GM10248 (cell line): ENCODE measurements around the gene COL8A1.

Experiments used
- CTCF ChIA-PET: fragments of 300-600 bp; sonication (Branson Sonifier 250); formaldehyde crosslinking; extraction: SDS; loops from one replicate; lab custom pipeline; 2021; ENCODE audit warnings: antibody characterized with exemption; lab: Yijun Ruan, JAX
- POLR2A ChIA-PET: fragments of 350-650 bp; sonication (Branson Sonifier 250); formaldehyde crosslinking; extraction: SDS; loops from one replicate; lab custom pipeline; 2020; ENCODE audit warnings: antibody characterized with exemption; lab: Yijun Ruan, JAX
- DNase-seq: peaks from one replicate; pipeline ENCODE4 v3.0.0; 2012; ENCODE audit errors: extremely low spot score
- TF ChIP-seq, protein P1 (sequence below): IDR thresholded peaks from 2 replicates; pipeline ENCODE4 v1.5.1; 2012; ENCODE audit warnings: mild to moderate bottlenecking, low read depth; ENCODE audit errors: extremely low read depth, missing control alignments, control extremely low read depth

COL8A1 gene

DNA sequence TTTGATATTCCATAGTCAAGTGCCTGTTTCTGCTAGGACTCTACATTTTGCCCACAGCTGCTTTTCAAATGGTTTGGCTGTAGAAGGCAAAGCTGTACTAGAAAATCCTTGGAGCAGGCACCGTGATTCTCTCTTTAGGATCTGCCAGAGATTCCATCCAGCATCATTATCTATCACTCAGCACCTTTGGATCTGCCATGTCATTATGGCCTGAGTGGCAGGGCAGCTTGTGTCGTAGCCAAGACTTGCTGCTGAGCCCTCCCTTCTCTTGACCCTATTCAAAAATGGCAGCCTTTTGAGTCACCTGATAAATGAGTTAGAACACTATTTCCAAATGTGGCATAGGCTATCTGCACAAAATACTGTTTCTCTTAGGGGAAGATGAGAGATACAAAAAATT, 171.2 kb downstream of the COL8A1 start:
- ChIA-PET POLR2A (no interaction called here), CTCF (interaction anchor here (1.5 to 3.1 kb wide), 3 partner anchors 20 to 992 kb away, joined by 3 to 10 read pairs (median 8); no protein-coding TSS in a partner anchor)
- TF ChIP-seq, protein P1, sequence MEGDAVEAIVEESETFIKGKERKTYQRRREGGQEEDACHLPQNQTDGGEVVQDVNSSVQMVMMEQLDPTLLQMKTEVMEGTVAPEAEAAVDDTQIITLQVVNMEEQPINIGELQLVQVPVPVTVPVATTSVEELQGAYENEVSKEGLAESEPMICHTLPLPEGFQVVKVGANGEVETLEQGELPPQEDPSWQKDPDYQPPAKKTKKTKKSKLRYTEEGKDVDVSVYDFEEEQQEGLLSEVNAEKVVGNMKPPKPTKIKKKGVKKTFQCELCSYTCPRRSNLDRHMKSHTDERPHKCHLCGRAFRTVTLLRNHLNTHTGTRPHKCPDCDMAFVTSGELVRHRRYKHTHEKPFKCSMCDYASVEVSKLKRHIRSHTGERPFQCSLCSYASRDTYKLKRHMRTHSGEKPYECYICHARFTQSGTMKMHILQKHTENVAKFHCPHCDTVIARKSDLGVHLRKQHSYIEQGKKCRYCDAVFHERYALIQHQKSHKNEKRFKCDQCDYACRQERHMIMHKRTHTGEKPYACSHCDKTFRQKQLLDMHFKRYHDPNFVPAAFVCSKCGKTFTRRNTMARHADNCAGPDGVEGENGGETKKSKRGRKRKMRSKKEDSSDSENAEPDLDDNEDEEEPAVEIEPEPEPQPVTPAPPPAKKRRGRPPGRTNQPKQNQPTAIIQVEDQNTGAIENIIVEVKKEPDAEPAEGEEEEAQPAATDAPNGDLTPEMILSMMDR = no peak
- DNase-seq = no peak

DNA sequence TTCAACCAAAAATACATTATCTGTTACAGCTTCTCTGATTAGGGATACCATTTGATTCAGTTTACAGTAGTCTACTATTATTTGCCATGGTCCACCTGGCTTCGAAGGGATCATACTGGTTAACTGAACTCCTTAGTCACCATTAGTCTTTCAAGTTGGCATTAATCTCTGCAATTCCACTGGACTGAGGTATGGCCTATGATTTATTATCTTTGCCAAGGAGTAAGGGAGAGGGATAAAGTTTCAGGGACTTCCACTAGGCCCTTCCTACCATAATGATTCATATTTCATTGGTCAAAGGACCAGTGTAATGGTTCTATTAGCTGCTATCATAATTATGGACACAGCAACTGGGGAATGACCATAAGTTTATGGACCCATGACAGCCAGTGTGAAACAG, 172.0 kb downstream of the COL8A1 start:
- TF ChIP-seq, protein P1 = no peak
- CTCF ChIA-PET = interaction anchor here (1.1 to 3.1 kb wide), 5 partner anchors 13 to 994 kb away, joined by 3 to 8 read pairs (median 3); no protein-coding TSS in a partner anchor

DNA sequence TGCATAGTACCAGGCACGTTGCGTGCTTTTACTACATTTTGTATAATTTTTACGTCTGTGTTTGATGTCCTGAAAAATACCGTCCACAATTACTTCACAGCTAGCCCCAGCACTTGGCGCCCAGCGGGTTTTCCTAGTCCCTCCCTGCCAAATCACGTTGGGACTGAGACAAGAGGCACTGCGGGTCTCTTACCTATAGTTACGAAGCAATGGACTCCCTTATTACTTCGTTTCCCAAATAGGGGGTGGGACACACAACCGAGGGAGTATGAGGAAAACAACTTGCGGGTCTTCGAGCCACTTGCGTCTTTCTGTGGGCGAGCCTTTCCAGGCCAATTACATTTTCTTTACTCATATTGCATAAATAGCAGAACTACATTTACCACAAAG, 178.6 kb downstream of the COL8A1 start:
- TF ChIP-seq, protein P1 = no peak
- CTCF ChIA-PET = interaction anchor here (1.0 to 1.8 kb wide), 4 partner anchors 9 to 437 kb away, joined by 3 to 5 read pairs (median 4); no protein-coding TSS in a partner anchor
- POLR2A ChIA-PET = no interaction called here
- no peak for DNase-seq

More for the DNA sequence above, 172.0 kb downstream of the COL8A1 start:
- DNase-seq = no peak
- POLR2A ChIA-PET = no interaction called here

DNA sequence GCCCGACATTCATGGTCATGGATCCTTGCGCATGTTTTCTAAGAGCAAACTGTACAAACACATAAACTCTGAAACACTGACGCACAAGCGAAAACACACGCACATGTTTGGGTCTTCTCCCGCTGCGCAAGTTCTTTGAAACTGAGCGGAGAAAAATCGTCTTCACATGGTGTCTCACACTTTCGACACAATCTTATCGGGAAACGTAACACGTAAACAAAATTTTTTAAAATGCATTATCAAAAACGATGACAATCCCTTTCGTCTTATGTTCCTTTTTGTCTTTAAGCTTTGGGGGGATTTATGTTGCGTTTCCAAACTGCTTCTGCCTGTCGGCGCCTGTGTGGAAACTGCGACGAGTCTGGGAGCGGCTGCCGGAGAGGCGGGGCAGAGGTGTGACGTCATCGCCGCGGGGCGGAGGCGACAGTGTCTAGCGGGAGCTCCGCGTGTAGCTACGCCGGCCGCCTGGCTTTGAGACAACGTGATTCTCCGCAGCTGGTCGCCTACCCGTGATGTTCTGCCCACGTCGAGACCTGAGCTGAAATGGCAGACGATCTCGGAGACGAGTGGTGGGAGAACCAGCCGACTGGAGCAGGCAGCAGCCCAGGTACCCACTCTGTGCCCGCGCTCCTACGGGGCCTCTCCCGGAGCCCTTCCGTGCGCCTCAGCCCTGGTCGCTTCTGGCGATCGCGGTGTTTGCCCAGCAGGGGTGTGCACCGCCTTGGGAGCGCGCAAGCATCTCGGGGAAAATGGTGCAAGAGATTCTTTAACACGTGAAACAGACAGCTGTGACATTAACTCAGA, 179.2 kb downstream of the COL8A1 start, which contains the start of gene CMSS1:
TSS of gene CMSS1 (plus strand) at position 426 of the 804 bp plus-strand sequence.
- CTCF ChIA-PET = interaction anchor here (0.9 to 7.9 kb wide), 8 partner anchors 9 to 436 kb away, joined by 3 to 76 read pairs (median 4); no protein-coding TSS in a partner anchor
- POLR2A ChIA-PET = interaction anchor here (0.6 kb wide), 3 partner anchors 14 to 916 kb away, joined by 3 to 7 read pairs (median 5); partner anchors contain the start of gene DCBLD2
- TF ChIP-seq, protein P1 = no peak
- peak; percentile 92 for DNase-seq

DNA sequence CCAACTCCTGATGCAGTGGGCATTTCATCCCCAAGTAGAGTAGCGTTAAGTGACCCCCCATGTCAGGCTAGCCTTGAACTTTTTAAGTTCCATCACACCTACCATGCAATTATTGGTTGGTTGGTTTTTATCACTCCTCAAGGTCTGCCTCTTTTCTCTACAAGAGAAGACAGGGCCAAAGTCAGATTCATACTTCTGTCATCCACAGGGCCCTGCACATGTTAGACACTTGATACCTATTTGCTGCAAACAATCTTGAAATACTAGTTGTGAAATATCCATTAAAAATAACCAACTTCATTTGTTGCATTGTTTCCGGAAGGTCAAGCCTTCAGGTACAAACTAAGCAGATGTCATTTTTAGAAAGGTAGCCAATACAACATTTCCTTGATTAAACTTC, 180.4 kb downstream of the COL8A1 start:
- no peak for DNase-seq
- POLR2A ChIA-PET = no interaction called here
- TF ChIP-seq, protein P1 = no peak
- CTCF ChIA-PET = interaction anchor here (1.8 to 7.9 kb wide), 2 partner anchors 10 to 14 kb away, joined by 5 to 76 read pairs; no protein-coding TSS in a partner anchor
